AG04449 (cell line): Measurements from ENCODE around the gene STAB1.

ENCODE experiments used
- CTCF ChIA-PET: fragments of 350-600 bp; formaldehyde crosslinking; extraction: SDS; loops from one replicate; lab custom pipeline; 2021; ENCODE audit warnings: antibody characterized with exemption; lab: Yijun Ruan, JAX
- POLR2A ChIA-PET: fragments of 400-600, 350-600 bp; formaldehyde crosslinking; extraction: SDS; loops from one replicate; lab custom pipeline; 2020; ENCODE audit warnings: antibody characterized with exemption, inconsistent platforms; lab: Yijun Ruan, JAX
- DNase-seq: peaks from one replicate; pipeline ENCODE4 v3.0.0-alpha.2; 2010; ENCODE audit warnings: low read depth, low spot score
- H3K4me3 ChIP-seq: 2 replicates; pipeline ENCODE4 v1.5.1; 2011; ENCODE audit warnings: low read depth, mild to moderate bottlenecking, control low read depth, low read length
- TF ChIP-seq, protein P1 (sequence below): IDR thresholded peaks from one replicate; pipeline ENCODE4 v1.5.1; 2011; ENCODE audit warnings: mild to moderate bottlenecking, moderate library complexity, low read length, control low read depth, inconsistent platforms; ENCODE audit not compliant: insufficient read depth; ENCODE audit errors: missing control alignments

Gene STAB1

DNA sequence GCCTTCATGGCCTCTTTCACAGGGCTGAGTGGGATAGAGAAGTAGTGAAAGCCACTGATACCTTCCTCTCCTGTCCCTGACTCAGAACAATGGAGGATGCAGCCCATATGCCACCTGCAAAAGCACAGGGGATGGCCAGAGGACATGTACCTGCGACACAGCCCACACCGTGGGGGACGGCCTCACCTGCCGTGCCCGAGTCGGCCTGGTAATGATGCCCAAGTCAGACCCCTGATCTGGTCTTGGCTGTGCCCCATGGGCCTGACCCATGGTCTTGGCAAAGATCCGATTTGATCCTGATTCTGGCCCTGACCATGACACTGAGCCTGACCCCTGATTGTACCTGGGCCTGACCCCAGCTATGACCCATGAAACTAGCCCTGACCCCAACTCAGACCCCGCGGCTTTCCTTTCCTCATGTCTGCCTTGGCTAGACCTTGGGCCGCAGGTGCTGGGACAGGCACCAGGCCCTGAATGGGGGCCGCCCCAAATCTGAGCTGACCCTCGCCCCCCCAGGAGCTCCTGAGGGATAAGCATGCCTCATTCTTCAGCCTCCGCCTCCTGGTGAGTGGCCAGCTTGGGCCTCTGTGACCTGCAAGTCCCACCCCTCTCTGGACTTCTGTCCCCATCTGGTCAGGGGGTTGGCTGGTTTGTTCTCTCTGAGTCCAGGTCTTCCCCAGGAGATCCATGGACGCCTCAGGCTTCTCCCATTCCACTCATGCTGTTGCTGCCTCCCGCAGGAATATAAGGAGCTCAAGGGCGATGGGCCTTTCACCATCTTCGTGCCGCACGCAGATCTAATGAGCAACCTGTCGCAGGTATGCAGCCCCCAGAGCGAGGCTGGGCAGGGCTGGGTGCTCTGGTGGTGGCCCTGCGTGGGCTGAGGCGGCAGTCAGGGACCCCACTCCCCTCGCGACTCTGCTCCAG is 22.9 kb downstream of the STAB1 start:
- DNase-seq, result no peak
- H3K4me3 ChIP-seq, result peak overlapping the region; percentile 18
- CTCF ChIA-PET, result interaction anchor here (0.8 to 1.0 kb wide), 2 partner anchors 12 to 90 kb away, joined by 3 read pairs; no protein-coding TSS in a partner anchor
- POLR2A ChIA-PET, result no interaction called here
- TF ChIP-seq, protein P1, sequence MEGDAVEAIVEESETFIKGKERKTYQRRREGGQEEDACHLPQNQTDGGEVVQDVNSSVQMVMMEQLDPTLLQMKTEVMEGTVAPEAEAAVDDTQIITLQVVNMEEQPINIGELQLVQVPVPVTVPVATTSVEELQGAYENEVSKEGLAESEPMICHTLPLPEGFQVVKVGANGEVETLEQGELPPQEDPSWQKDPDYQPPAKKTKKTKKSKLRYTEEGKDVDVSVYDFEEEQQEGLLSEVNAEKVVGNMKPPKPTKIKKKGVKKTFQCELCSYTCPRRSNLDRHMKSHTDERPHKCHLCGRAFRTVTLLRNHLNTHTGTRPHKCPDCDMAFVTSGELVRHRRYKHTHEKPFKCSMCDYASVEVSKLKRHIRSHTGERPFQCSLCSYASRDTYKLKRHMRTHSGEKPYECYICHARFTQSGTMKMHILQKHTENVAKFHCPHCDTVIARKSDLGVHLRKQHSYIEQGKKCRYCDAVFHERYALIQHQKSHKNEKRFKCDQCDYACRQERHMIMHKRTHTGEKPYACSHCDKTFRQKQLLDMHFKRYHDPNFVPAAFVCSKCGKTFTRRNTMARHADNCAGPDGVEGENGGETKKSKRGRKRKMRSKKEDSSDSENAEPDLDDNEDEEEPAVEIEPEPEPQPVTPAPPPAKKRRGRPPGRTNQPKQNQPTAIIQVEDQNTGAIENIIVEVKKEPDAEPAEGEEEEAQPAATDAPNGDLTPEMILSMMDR, result no peak

GRCh38 chr3:52518723-52519444 is 23.7 kb downstream of the STAB1 start:
- ChIA-PET POLR2A (no interaction called here), CTCF (interaction anchor here (0.8 kb wide), 1 partner anchor 11 kb away, joined by 3 read pairs; no protein-coding TSS in a partner anchor)
- TF ChIP-seq, protein P1, result no peak
- H3K4me3 ChIP-seq, result peak overlapping the region; percentile 43
- DNase-seq, result no peak

- ChIA-PET POLR2A (no interaction called here), CTCF (no interaction called here)
- no peak overlapping the region for H3K4me3 ChIP-seq
- DNase-seq, result no peak
- TF ChIP-seq, protein P1, result no peak
Observed at GRCh38 chr3:52519445-52520140, 24.5 kb downstream of the STAB1 start.

DNA sequence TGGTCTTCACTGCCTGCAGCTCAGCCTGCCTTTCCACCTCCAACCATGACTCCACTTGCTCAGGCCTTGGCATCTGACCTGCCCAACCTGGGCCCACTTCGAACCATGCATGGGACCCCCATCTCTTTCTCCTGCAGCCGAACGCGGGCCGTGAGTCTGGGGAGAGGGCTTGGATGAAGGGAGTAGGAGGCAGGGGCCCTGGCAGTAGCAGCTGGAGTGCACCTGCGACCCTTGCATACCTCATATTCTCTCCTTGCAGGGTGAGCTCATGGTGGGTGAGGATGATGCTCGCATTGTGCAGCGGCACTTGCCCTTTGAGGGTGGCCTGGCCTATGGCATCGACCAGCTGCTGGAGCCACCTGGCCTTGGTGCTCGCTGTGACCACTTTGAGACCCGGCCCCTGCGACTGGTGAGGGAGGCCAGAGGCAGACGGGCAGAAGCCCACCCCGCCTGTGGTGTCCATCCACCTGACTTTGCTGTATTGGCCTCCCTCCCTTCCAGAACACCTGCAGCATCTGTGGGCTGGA is 25.1 kb downstream of the STAB1 start:
- ChIA-PET POLR2A (no interaction called here), CTCF (no interaction called here)
- TF ChIP-seq, protein P1, result no peak

DNA sequence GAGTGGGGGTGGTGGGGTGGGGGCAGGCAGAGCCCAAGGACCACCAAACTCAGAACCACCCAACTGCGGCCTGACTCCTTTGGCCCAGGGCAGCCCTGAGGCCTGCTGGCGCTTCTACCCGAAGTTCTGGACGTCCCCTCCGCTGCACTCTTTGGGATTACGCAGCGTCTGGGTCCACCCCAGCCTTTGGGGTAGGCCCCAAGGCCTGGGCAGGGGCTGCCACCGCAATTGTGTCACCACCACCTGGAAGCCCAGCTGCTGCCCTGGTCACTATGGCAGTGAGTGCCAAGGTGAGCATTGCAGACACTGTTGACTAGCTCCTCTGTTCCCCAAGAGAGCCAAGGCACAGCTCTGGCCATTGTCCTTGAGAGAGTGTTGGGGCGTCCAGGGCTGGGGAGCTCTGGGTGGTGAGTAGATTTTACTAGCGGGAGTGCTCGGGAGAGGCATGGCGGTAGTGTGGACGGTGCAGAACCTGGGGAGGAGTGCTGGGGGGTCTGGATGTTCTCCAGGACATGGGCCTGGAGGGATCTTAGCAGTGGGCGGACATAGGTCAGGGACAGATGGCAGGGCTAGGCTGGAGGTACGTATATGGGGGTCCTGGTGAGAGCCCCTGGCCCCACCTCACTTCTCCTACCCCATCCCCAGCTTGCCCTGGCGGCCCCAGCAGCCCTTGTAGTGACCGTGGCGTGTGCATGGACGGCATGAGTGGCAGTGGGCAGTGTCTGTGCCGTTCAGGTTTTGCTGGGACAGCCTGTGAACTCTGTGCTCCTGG is 25.8 kb downstream of the STAB1 start:
- POLR2A ChIA-PET, result no interaction called here
- no peak overlapping the region for H3K4me3 ChIP-seq
- TF ChIP-seq, protein P1, result no peak
- no peak for DNase-seq
- CTCF ChIA-PET, result no interaction called here

More for the DNA sequence above, 25.1 kb downstream of the STAB1 start:
- no peak for DNase-seq
- H3K4me3 ChIP-seq, result no peak overlapping the region
